IMR-90 (cell line): Measurements from ENCODE around the gene CCHCR1. TPM values are rescaled to one million over a fixed set of nuclear protein-coding genes. Genes with fewer than 3 reads are reported as not detected.

ENCODE experiments used
- ATAC-seq: fragments of 200-7000 bp; cut with Tn5 transposase; 2 replicates; pipeline ENCODE4 v1.9.1; 2020; ENCODE audit warnings: low read depth, mild to moderate bottlenecking, moderate library complexity
- BruUV-seq: library from RNA; stranded (reverse); fragments of 400-500 nt; replicated peaks from 2 replicates; lab custom pipeline; 2021; lab: Mats Ljungman, UMichigan
- CTCF ChIA-PET: fragments of 300-600 bp; formaldehyde crosslinking; extraction: SDS; loops from one replicate; lab custom pipeline; 2021; ENCODE audit warnings: antibody characterized with exemption; lab: Yijun Ruan, JAX
- POLR2A ChIA-PET: fragments of 300-600 bp; sonication (Branson Sonifier 250); formaldehyde crosslinking; loops from one replicate; lab custom pipeline; 2022; ENCODE audit warnings: antibody characterized with exemption; ENCODE audit not compliant: unreplicated experiment; lab: Charles Lee
- DNase-seq: peaks from one replicate; pipeline ENCODE4 v3.0.0; 2013
- H2AFZ ChIP-seq: replicated peaks from 2 replicates; pipeline ENCODE3; 2013; ENCODE audit warnings: low read length, mild to moderate bottlenecking; ENCODE audit not compliant: poor library complexity
- H2AK5ac ChIP-seq: 2 replicates; pipeline ENCODE4 v1.6.1; 2013; ENCODE audit warnings: low read depth, low read length, inconsistent platforms
- H2AK9ac ChIP-seq: replicated peaks from 2 replicates; pipeline ENCODE3; 2013; ENCODE audit warnings: mild to moderate bottlenecking, low read depth, low read length, moderate library complexity; ENCODE audit not compliant: poor library complexity
- H2BK120ac ChIP-seq: 2 replicates; pipeline ENCODE4 v1.6.1; 2013; ENCODE audit warnings: low read depth, low read length, inconsistent platforms
- H2BK15ac ChIP-seq: 3 replicates; pipeline ENCODE4 v1.6.1; 2013; ENCODE audit warnings: low read depth, low read length, inconsistent platforms
- H2BK20ac ChIP-seq: 2 replicates; pipeline ENCODE4 v1.6.1; 2013; ENCODE audit warnings: low read depth, mild to moderate bottlenecking, inconsistent platforms, low read length, moderate library complexity
- H2BK5ac ChIP-seq: 2 replicates; pipeline ENCODE4 v1.6.1; 2013; ENCODE audit warnings: mild to moderate bottlenecking, low read depth, low read length, inconsistent platforms; ENCODE audit not compliant: poor library complexity, severe bottlenecking
- H3K14ac ChIP-seq: replicated peaks from 2 replicates; pipeline ENCODE4 v1.6.1; 2013; ENCODE audit warnings: low read depth, low read length, inconsistent platforms
- H3K18ac ChIP-seq: 2 replicates; pipeline ENCODE4 v1.6.1; 2013; ENCODE audit warnings: low read depth, low read length, control low read depth
- H3K23ac ChIP-seq: 2 replicates; pipeline ENCODE4 v1.6.1; 2013; ENCODE audit warnings: low read depth, low read length, inconsistent platforms
- H3K27ac ChIP-seq: 2 replicates; pipeline ENCODE4 v1.5.1; 2013; ENCODE audit warnings: mild to moderate bottlenecking, control low read depth, low read length; ENCODE audit not compliant: insufficient read depth
- H3K27me3 ChIP-seq: 2 replicates; pipeline ENCODE4 v1.6.1; 2013; ENCODE audit warnings: low read length; ENCODE audit not compliant: control insufficient read depth, insufficient read depth
- H3K36me3 ChIP-seq: 2 replicates; pipeline ENCODE4 v1.6.1; 2013; ENCODE audit warnings: low read length, mixed read lengths; ENCODE audit not compliant: control insufficient read depth, insufficient read depth
- H3K4ac ChIP-seq: 2 replicates; pipeline ENCODE4 v1.6.1; 2013; ENCODE audit warnings: low read depth, low read length, inconsistent platforms
- H3K4me1 ChIP-seq: 2 replicates; pipeline ENCODE4 v1.6.1; 2013; ENCODE audit warnings: low read length, mixed read lengths; ENCODE audit not compliant: control insufficient read depth, insufficient read depth
- H3K4me2 ChIP-seq: 2 replicates; pipeline ENCODE4 v1.6.1; 2013; ENCODE audit warnings: low read depth, mild to moderate bottlenecking, control low read depth, low read length, moderate library complexity
- H3K4me3 ChIP-seq: 2 replicates; pipeline ENCODE4 v1.5.1; 2013; ENCODE audit warnings: low read depth, mild to moderate bottlenecking, control low read depth, low read length, moderate library complexity; ENCODE audit not compliant: insufficient read depth
- H3K56ac ChIP-seq: 2 replicates; pipeline ENCODE4 v1.6.1; 2013; ENCODE audit warnings: low read length, inconsistent platforms; ENCODE audit not compliant: insufficient read depth; ENCODE audit errors: extremely low read depth
- H3K79me1 ChIP-seq, 2 experiments: 2 replicates each; pipeline ENCODE4 v1.6.1; 2013; ENCODE audit warnings: low read length in 2 of 2, inconsistent platforms in 1 of 2, low read depth in 1 of 2
- H3K9ac ChIP-seq: 2 replicates; pipeline ENCODE4 v1.6.1; 2013; ENCODE audit warnings: low read depth, low read length, control low read depth
- H3K9me1 ChIP-seq: 2 replicates; pipeline ENCODE4 v1.6.1; 2013; ENCODE audit warnings: low read length, inconsistent platforms; ENCODE audit not compliant: insufficient read depth
- H3K9me3 ChIP-seq: 2 replicates; pipeline ENCODE4 v1.6.1; 2013; ENCODE audit warnings: low read length; ENCODE audit not compliant: control insufficient read depth, insufficient read depth
- H4K20me1 ChIP-seq: 2 replicates; pipeline ENCODE4 v1.6.1; 2013; ENCODE audit warnings: low read length, inconsistent platforms; ENCODE audit not compliant: insufficient read depth
- H4K5ac ChIP-seq: 2 replicates; pipeline ENCODE4 v1.6.1; 2013; ENCODE audit warnings: mild to moderate bottlenecking, low read depth, low read length, control low read depth
- H4K8ac ChIP-seq, 2 experiments: 2 replicates each; pipeline ENCODE4 v1.6.1; 2013; ENCODE audit warnings: low read depth in 2 of 2, low read length in 2 of 2, control low read depth in 1 of 2, inconsistent platforms in 1 of 2
- H4K91ac ChIP-seq: 2 replicates; pipeline ENCODE4 v1.6.1; 2013; ENCODE audit warnings: low read depth, low read length, inconsistent platforms; ENCODE audit not compliant: insufficient read depth
- BHLHE40 ChIP-seq: fragments of 150-350 bp; IDR thresholded peaks from 2 replicates; pipeline ENCODE4 v1.6.1; 2016; ENCODE audit warnings: mild to moderate bottlenecking, low read depth, low read length
- FOS ChIP-seq: fragments of 150-350 bp; IDR thresholded peaks from 2 replicates; pipeline ENCODE4 v1.6.1; 2016; ENCODE audit warnings: low read depth, low read length
- MAZ ChIP-seq: IDR thresholded peaks from 2 replicates; pipeline ENCODE4 v1.6.1; 2012; ENCODE audit warnings: low read depth, mild to moderate bottlenecking, low read length, improper control_type of control experiment, moderate library complexity, borderline replicate concordance
- MXI1 ChIP-seq: IDR thresholded peaks from 2 replicates; pipeline ENCODE4 v1.6.1; 2012; ENCODE audit warnings: low read depth, mild to moderate bottlenecking, low read length, moderate library complexity, borderline replicate concordance
- RAD21 ChIP-seq: IDR thresholded peaks from 2 replicates; pipeline ENCODE4 v1.6.1; 2012; ENCODE audit warnings: low read length, improper control_type of control experiment
- RCOR1 ChIP-seq: IDR thresholded peaks from 2 replicates; pipeline ENCODE4 v1.6.1; 2012; ENCODE audit warnings: mild to moderate bottlenecking, low read length, improper control_type of control experiment; ENCODE audit not compliant: insufficient replicate concordance
- SMC3 ChIP-seq: fragments of 150-350 bp; IDR thresholded peaks from 2 replicates; pipeline ENCODE4 v1.6.1; 2016; ENCODE audit warnings: low read depth, mild to moderate bottlenecking, antibody characterized with exemption, low read length, moderate library complexity
- WGBS, 2 experiments: methylation state at CpG; one replicate each; pipeline versions ENCODE4 v1.1.5 to v1.1.7; 2013; ENCODE audit warnings: missing lambda C conversion rate in 2 of 2; ENCODE audit not compliant: insufficient read length in 1 of 2; ENCODE audit errors: extremely low coverage in 2 of 2; 5-methylcytosine and 5-hydroxymethylcytosine counted together
- dilution Hi-C: fragments of 300-500 bp; cut with HindIII; formaldehyde crosslinking; loops from one replicate; pipeline ENCODE4 v1.14.3; 2018; ENCODE audit warnings: low sequenced_read_pairs; ENCODE audit not compliant: unreplicated experiment
- in situ Hi-C: fragments of 300-500 bp; cut with MboI; formaldehyde crosslinking; loops from 3 replicates; pipeline ENCODE4 v1.14.3; 2019; ENCODE audit warnings: low sequenced_read_pairs, inconsistent platforms, mixed read lengths
- intact Hi-C: fragments of 100-400 bp; cut with micrococcal nuclease; formaldehyde crosslinking; loops from 2 replicates; pipeline ENCODE4 v1.10.0; 2022
- polyA plus RNA-seq, 3 experiments: library from polyadenylated mRNA; depleted of rRNA; stranded (reverse); fragments of >200 nt; gene quantifications; 2 replicates each; pipeline ENCODE4 v1.2.3, GENCODE V29; 2012; ENCODE audit warnings: low replicate concordance in 1 of 3
- total RNA-seq: library from RNA; depleted of rRNA; stranded (reverse); fragments of >200 nt; gene quantifications from 2 replicates; pipeline ENCODE4 v1.2.3, GENCODE V29; 2012
- TF ChIP-seq, protein P1 (sequence below): fragments of 150-350 bp; IDR thresholded peaks from 2 replicates; pipeline ENCODE4 v1.6.1; 2017; ENCODE audit warnings: mild to moderate bottlenecking, antibody characterized with exemption, low read length, low read depth
- TF ChIP-seq, protein P2 (sequence below): fragments of 150-350 bp; IDR thresholded peaks from 2 replicates; pipeline ENCODE4 v1.6.1; 2016; ENCODE audit warnings: low read depth, mild to moderate bottlenecking, low read length, moderate library complexity, borderline replicate concordance

Gene CCHCR1
- total and polyA plus RNA-seq, 2 of the 4 experiments (the other 2 are of a cell fraction): 13.1 to 22.0 TPM

DNA sequence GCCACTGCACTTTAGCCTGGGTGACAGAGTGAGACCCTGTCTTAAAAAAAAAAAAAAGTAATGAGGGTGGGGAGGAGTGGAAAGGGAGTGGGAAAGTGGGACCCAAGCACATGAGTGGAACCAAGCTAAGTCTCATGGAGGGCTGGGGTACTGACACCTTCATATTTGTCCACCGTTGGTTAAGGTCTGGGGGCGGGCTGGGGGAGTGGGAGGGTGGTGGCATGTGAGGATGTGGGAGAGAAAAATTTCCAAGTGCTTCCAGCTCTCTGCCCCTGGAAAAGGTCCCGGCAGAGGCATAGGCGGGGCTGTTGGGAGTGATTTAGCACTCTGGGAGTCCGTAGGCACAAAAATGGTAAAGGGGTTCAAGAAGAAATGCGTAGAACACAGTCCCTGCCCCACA, 24.8 kb downstream of the CCHCR1 start:
- ATAC-seq (no peak), DNase-seq (no peak)
- Histone ChIP-seq H2BK5ac (no peak overlapping the region), H3K9me1 (no peaks in the 10 kb centered on the region), H2AK5ac (no peak overlapping the region), H3K4ac (no peak overlapping the region), H2BK15ac (no peak overlapping the region), H4K91ac (no peak overlapping the region), H2BK20ac (no peak overlapping the region), H3K23ac (no peak overlapping the region), H3K9me3 (no peaks in the 10 kb centered on the region), H2AFZ (no peak overlapping the region), H3K79me1 (no peaks in the 10 kb centered on the region), H3K4me2 (no peak overlapping the region), H4K20me1 (no peaks in the 10 kb centered on the region; the same call in 1 of the 2 replicates), H3K27me3 (peaks cover 11% of the 10 kb centered on the region), H3K9ac (no peak overlapping the region), H3K4me1 (no peaks in the 10 kb centered on the region), H3K4me3 (no peak overlapping the region), H3K36me3 (no peaks in the 10 kb centered on the region), H3K27ac (no peak overlapping the region), H3K56ac (no peak overlapping the region), H3K14ac (no peak overlapping the region), H2BK120ac (no peak overlapping the region), H3K18ac (no peak overlapping the region), H4K5ac (no peak overlapping the region), H2AK9ac (no peak overlapping the region), H4K8ac (no peak overlapping the region)
- intact Hi-C loops: no loop called here
- dilution Hi-C loops: no loop called here
- CTCF ChIA-PET: no interaction called here
- WGBS, 2 experiments: 60% methylated on average over 1 of the region's 6 CpGs; no CpG with 5 or more reads in 1 of the 2 experiments
- POLR2A ChIA-PET: no interaction called here
- BruUV-seq: no TSS peak
- in situ Hi-C loops: no loop called here
- TF ChIP-seq SMC3 (no peak), MAZ (no peak), MXI1 (no peak), FOS (no peak), RCOR1 (no peak), BHLHE40 (no peak), RAD21 (no peak)
- TF ChIP-seq, protein P1, sequence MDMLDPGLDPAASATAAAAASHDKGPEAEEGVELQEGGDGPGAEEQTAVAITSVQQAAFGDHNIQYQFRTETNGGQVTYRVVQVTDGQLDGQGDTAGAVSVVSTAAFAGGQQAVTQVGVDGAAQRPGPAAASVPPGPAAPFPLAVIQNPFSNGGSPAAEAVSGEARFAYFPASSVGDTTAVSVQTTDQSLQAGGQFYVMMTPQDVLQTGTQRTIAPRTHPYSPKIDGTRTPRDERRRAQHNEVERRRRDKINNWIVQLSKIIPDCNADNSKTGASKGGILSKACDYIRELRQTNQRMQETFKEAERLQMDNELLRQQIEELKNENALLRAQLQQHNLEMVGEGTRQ: no peak
- TF ChIP-seq, protein P2, sequence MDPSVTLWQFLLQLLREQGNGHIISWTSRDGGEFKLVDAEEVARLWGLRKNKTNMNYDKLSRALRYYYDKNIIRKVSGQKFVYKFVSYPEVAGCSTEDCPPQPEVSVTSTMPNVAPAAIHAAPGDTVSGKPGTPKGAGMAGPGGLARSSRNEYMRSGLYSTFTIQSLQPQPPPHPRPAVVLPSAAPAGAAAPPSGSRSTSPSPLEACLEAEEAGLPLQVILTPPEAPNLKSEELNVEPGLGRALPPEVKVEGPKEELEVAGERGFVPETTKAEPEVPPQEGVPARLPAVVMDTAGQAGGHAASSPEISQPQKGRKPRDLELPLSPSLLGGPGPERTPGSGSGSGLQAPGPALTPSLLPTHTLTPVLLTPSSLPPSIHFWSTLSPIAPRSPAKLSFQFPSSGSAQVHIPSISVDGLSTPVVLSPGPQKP: no peak
